Measurements from ENCODE around the gene COG5.

COG5 gene

GRCh38 chr7:107442678-107443077 is 121.0 kb downstream of the COG5 start (continued):
- TF ChIP-seq CSRNP3 (CRISPR knock-in tag; IDR thresholded peaks at IDR 0.05) (no peak), OSR1 (CRISPR knock-in tag; IDR thresholded peaks at IDR 0.05) (no peak), ZFP30 (CRISPR knock-in tag; IDR thresholded peaks at IDR 0.05) (no peak), SNAI2 (CRISPR knock-in tag; IDR thresholded peaks at IDR 0.05) (no peak), ZNF8 (CRISPR knock-in tag; IDR thresholded peaks at IDR 0.05) (no peak), ESRRG (CRISPR knock-in tag; IDR thresholded peaks at IDR 0.05) (no peak), ZC3H10 (CRISPR knock-in tag; IDR thresholded peaks at IDR 0.05) (no peak), ZNF565 (CRISPR knock-in tag; conservative IDR thresholded peaks at IDR 0.05; ENCODE audit: low read depth) (no peak)

GRCh38 chr7:107441581-107442422 is 121.9 kb downstream of the COG5 start:
- no peak for ATAC-seq

GRCh38 chr7:107439025-107439424 is 124.7 kb downstream of the COG5 start:
- no peak for ATAC-seq
- TF ChIP-seq ZNF70 (CRISPR knock-in tag; IDR thresholded peaks at IDR 0.05) = no peak
- TF ChIP-seq OSR1 (CRISPR knock-in tag; IDR thresholded peaks at IDR 0.05) = no peak
- no peak for TF ChIP-seq GLIS3 (CRISPR knock-in tag; IDR thresholded peaks at IDR 0.05)
- no peak for TF ChIP-seq CSRNP3 (CRISPR knock-in tag; IDR thresholded peaks at IDR 0.05)
- no peak for TF ChIP-seq TCF4 (CRISPR knock-in tag; IDR thresholded peaks at IDR 0.05; ENCODE audit: borderline replicate concordance)
- no peak for TF ChIP-seq POU6F1 (CRISPR knock-in tag; IDR thresholded peaks at IDR 0.05; ENCODE audit: borderline replicate concordance, low read depth)
- TF ChIP-seq ZC3H10 (CRISPR knock-in tag; IDR thresholded peaks at IDR 0.05) = no peak
- TF ChIP-seq CSDC2 (CRISPR knock-in tag; IDR thresholded peaks at IDR 0.05) = no peak

More at GRCh38 chr7:107441581-107442422, 121.9 kb downstream of the COG5 start:
- no peak for TF ChIP-seq ZNF8 (CRISPR knock-in tag; IDR thresholded peaks at IDR 0.05)
- no peak for TF ChIP-seq ZFP3 (CRISPR knock-in tag; IDR thresholded peaks at IDR 0.05)
- no peak for TF ChIP-seq CSDC2 (CRISPR knock-in tag; IDR thresholded peaks at IDR 0.05)
- TF ChIP-seq RARB (CRISPR knock-in tag; IDR thresholded peaks at IDR 0.05) = no peak
- no peak for TF ChIP-seq BACH2 (CRISPR knock-in tag; IDR thresholded peaks at IDR 0.05; ENCODE audit: borderline replicate concordance)
- TF ChIP-seq TSHZ2 (CRISPR knock-in tag; IDR thresholded peaks at IDR 0.05) = no peak
- TF ChIP-seq ZNF565 (CRISPR knock-in tag; conservative IDR thresholded peaks at IDR 0.05; ENCODE audit: low read depth) = no peak
- TF ChIP-seq ZNF70 (CRISPR knock-in tag; IDR thresholded peaks at IDR 0.05) = no peak
- TF ChIP-seq POU6F1 (CRISPR knock-in tag; IDR thresholded peaks at IDR 0.05; ENCODE audit: borderline replicate concordance, low read depth) = no peak
- TF ChIP-seq TCF4 (CRISPR knock-in tag; IDR thresholded peaks at IDR 0.05; ENCODE audit: borderline replicate concordance) = no peak
- TF ChIP-seq, protein P1, sequence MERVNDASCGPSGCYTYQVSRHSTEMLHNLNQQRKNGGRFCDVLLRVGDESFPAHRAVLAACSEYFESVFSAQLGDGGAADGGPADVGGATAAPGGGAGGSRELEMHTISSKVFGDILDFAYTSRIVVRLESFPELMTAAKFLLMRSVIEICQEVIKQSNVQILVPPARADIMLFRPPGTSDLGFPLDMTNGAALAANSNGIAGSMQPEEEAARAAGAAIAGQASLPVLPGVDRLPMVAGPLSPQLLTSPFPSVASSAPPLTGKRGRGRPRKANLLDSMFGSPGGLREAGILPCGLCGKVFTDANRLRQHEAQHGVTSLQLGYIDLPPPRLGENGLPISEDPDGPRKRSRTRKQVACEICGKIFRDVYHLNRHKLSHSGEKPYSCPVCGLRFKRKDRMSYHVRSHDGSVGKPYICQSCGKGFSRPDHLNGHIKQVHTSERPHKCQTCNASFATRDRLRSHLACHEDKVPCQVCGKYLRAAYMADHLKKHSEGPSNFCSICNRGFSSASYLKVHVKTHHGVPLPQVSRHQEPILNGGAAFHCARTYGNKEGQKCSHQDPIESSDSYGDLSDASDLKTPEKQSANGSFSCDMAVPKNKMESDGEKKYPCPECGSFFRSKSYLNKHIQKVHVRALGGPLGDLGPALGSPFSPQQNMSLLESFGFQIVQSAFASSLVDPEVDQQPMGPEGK (CRISPR knock-in tag; IDR thresholded peaks at IDR 0.05; ENCODE audit: borderline replicate concordance) = no peak
- no peak for TF ChIP-seq TOX (CRISPR knock-in tag; IDR thresholded peaks at IDR 0.05; ENCODE audit: borderline replicate concordance)
- TF ChIP-seq ISL1 (CRISPR knock-in tag; IDR thresholded peaks at IDR 0.05) = no peak
- TF ChIP-seq ESRRG (CRISPR knock-in tag; IDR thresholded peaks at IDR 0.05) = no peak
